ENCODE measurements around the gene MOGAT1.

The MOGAT1 gene

GRCh38 chr2:222738809-222739208, 67.4 kb downstream of the MOGAT1 start:
- H3K36me3 ChIP-seq (ENCODE audit: control insufficient read depth, insufficient read depth, low read length), result no peaks in the 10 kb centered on the region
- no peak overlapping the region for H3K27ac ChIP-seq (ENCODE audit: low read length)
- no peak for DNase-seq (ENCODE audit: low read depth, low spot score)
- no peaks in the 10 kb centered on the region for H3K27me3 ChIP-seq (ENCODE audit: control insufficient read depth, insufficient read depth, low read length)
- WGBS (ENCODE audit: insufficient coverage, insufficient read length), result no CpG with 5 or more reads among the region's 3 CpGs
- H3K4me1 ChIP-seq (ENCODE audit: control insufficient read depth, insufficient read depth, low read length), result peaks cover 1% of the 10 kb centered on the region; the same call in 1 of the 2 replicates
- no peak overlapping the region for H3K4me3 ChIP-seq (ENCODE audit: low read length)
- H3K9me3 ChIP-seq (ENCODE audit: control insufficient read depth, insufficient read depth, low read length), result no peaks in the 10 kb centered on the region

- Histone ChIP-seq H3K27me3 (ENCODE audit: control insufficient read depth, insufficient read depth, low read length) (no peaks in the 10 kb centered on the region), H3K4me3 (ENCODE audit: low read length) (no peak overlapping the region), H3K9me3 (ENCODE audit: control insufficient read depth, insufficient read depth, low read length) (no peaks in the 10 kb centered on the region), H3K36me3 (ENCODE audit: control insufficient read depth, insufficient read depth, low read length) (no peaks in the 10 kb centered on the region), H3K4me1 (ENCODE audit: control insufficient read depth, insufficient read depth, low read length) (peaks cover 1% of the 10 kb centered on the region; the same call in 1 of the 2 replicates), H3K27ac (ENCODE audit: low read length) (no peak overlapping the region)
- WGBS (ENCODE audit: insufficient coverage, insufficient read length), result no CpG with 5 or more reads among the region's 4 CpGs
- DNase-seq (ENCODE audit: low read depth, low spot score), result no peak
Measured at GRCh38 chr2:222739939-222740338, 68.5 kb downstream of the MOGAT1 start.

GRCh38 chr2:222743251-222743812, 71.9 kb downstream of the MOGAT1 start:
- H3K9me3 ChIP-seq (ENCODE audit: control insufficient read depth, insufficient read depth, low read length), result no peaks in the 10 kb centered on the region
- H3K4me3 ChIP-seq (ENCODE audit: low read length), result no peak overlapping the region
- H3K27ac ChIP-seq (ENCODE audit: low read length), result no peak overlapping the region
- H3K27me3 ChIP-seq (ENCODE audit: control insufficient read depth, insufficient read depth, low read length), result no peaks in the 10 kb centered on the region
- H3K4me1 ChIP-seq (ENCODE audit: control insufficient read depth, insufficient read depth, low read length), result peaks cover 3% of the 10 kb centered on the region
- no peaks in the 10 kb centered on the region for H3K36me3 ChIP-seq (ENCODE audit: control insufficient read depth, insufficient read depth, low read length)
- WGBS (ENCODE audit: insufficient coverage, insufficient read length), result no CpG with 5 or more reads among the region's 10 CpGs
- no peak for DNase-seq (ENCODE audit: low read depth, low spot score)

DNA sequence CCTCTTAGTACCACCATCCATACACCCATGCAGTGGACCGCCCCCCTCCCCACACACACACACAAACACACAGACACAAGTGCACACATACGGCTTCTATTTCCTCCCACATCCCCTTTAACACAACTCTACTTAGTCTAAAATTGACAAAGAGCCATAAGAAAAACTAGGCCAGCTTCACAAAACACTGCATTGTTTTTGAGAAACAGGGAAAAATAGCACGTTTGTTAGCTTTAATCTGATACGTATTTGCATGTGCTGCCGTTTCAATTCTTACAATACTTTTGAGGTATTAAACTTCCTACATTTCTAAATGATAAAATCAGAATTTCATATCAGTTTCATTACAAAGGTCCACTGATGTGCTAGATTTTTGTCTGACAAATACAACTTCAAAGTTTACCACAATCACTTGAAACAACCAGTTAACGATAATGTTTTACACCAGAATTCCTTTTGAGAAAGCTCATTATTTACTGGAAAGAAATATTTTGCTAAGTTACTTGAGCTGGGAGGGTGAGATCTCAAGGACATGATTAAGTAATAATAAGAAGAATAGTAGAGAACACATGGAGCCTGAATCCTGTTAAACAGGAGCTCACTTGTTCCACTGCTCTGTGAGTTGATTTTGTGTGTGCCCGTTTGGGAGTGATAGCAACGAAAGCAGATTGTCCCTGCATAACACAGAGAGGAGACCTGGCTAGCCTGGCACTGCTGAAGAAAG, 74.5 kb downstream of the MOGAT1 start:
- DNase-seq (ENCODE audit: low read depth, low spot score), result no peak
- no peaks in the 10 kb centered on the region for H3K36me3 ChIP-seq (ENCODE audit: control insufficient read depth, insufficient read depth, low read length)
- WGBS (ENCODE audit: insufficient coverage, insufficient read length), result no CpG with 5 or more reads among the region's 8 CpGs

GRCh38 chr2:222747526-222748160, 76.2 kb downstream of the MOGAT1 start:
- Histone ChIP-seq H3K36me3 (ENCODE audit: control insufficient read depth, insufficient read depth, low read length) (no peaks in the 10 kb centered on the region), H3K9me3 (ENCODE audit: control insufficient read depth, insufficient read depth, low read length) (no peaks in the 10 kb centered on the region), H3K4me3 (ENCODE audit: low read length) (no peak overlapping the region), H3K27ac (ENCODE audit: low read length) (no peak overlapping the region), H3K27me3 (ENCODE audit: control insufficient read depth, insufficient read depth, low read length) (no peaks in the 10 kb centered on the region), H3K4me1 (ENCODE audit: control insufficient read depth, insufficient read depth, low read length) (peaks cover 2% of the 10 kb centered on the region)
- DNase-seq (ENCODE audit: low read depth, low spot score), result no peak
- no CpG with 5 or more reads among the region's 5 CpGs for whole genome bisulfite sequencing (ENCODE audit: insufficient coverage, insufficient read length)

More for the DNA sequence above, 74.5 kb downstream of the MOGAT1 start:
- H3K27ac ChIP-seq (ENCODE audit: low read length), result no peak overlapping the region
- H3K27me3 ChIP-seq (ENCODE audit: control insufficient read depth, insufficient read depth, low read length), result no peaks in the 10 kb centered on the region
- no peaks in the 10 kb centered on the region for H3K9me3 ChIP-seq (ENCODE audit: control insufficient read depth, insufficient read depth, low read length)
- H3K4me3 ChIP-seq (ENCODE audit: low read length), result no peak overlapping the region
- peaks cover 2% of the 10 kb centered on the region for H3K4me1 ChIP-seq (ENCODE audit: control insufficient read depth, insufficient read depth, low read length)

DNA sequence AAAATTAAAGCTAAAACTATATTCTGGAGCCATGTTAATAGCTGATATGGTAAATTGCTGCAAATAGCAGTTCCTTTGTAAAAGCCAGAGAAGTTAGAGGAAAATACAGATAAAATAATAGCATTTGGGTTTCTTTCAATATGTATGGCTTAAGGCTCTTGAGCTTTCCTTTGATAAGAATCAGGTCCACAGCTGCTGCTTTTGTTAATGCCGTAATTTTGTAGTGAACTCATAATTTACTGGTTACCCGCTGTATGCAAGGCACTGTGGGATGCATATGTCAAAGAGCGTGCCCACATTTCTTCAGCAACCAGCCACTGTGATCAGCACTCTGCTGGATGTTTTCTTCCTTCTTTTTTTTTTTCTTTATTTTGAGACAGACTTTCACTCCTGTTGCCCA, 79.1 kb downstream of the MOGAT1 start:
- H3K4me3 ChIP-seq (ENCODE audit: low read length), result no peak overlapping the region
- H3K36me3 ChIP-seq (ENCODE audit: control insufficient read depth, insufficient read depth, low read length), result no peaks in the 10 kb centered on the region
- H3K27me3 ChIP-seq (ENCODE audit: control insufficient read depth, insufficient read depth, low read length), result no peaks in the 10 kb centered on the region
- no CpG with 5 or more reads among the region's 3 CpGs for WGBS (ENCODE audit: insufficient coverage, insufficient read length)
- no peaks in the 10 kb centered on the region for H3K9me3 ChIP-seq (ENCODE audit: control insufficient read depth, insufficient read depth, low read length)
- DNase-seq (ENCODE audit: low read depth, low spot score), result no peak
- peaks cover 4% of the 10 kb centered on the region for H3K4me1 ChIP-seq (ENCODE audit: control insufficient read depth, insufficient read depth, low read length)
- no peak overlapping the region for H3K27ac ChIP-seq (ENCODE audit: low read length)

- no peak overlapping the region for H3K4me3 ChIP-seq (ENCODE audit: low read length)
- WGBS (ENCODE audit: insufficient coverage, insufficient read length), result no CpG with 5 or more reads among the region's 7 CpGs
- no peak for DNase-seq (ENCODE audit: low read depth, low spot score)
- H3K4me1 ChIP-seq (ENCODE audit: control insufficient read depth, insufficient read depth, low read length), result peaks cover 4% of the 10 kb centered on the region
- no peaks in the 10 kb centered on the region for H3K36me3 ChIP-seq (ENCODE audit: control insufficient read depth, insufficient read depth, low read length)
- H3K9me3 ChIP-seq (ENCODE audit: control insufficient read depth, insufficient read depth, low read length), result no peaks in the 10 kb centered on the region
- H3K27me3 ChIP-seq (ENCODE audit: control insufficient read depth, insufficient read depth, low read length), result no peaks in the 10 kb centered on the region
- H3K27ac ChIP-seq (ENCODE audit: low read length), result no peak overlapping the region
Measured at GRCh38 chr2:222751238-222751637, 79.8 kb downstream of the MOGAT1 start.

DNA sequence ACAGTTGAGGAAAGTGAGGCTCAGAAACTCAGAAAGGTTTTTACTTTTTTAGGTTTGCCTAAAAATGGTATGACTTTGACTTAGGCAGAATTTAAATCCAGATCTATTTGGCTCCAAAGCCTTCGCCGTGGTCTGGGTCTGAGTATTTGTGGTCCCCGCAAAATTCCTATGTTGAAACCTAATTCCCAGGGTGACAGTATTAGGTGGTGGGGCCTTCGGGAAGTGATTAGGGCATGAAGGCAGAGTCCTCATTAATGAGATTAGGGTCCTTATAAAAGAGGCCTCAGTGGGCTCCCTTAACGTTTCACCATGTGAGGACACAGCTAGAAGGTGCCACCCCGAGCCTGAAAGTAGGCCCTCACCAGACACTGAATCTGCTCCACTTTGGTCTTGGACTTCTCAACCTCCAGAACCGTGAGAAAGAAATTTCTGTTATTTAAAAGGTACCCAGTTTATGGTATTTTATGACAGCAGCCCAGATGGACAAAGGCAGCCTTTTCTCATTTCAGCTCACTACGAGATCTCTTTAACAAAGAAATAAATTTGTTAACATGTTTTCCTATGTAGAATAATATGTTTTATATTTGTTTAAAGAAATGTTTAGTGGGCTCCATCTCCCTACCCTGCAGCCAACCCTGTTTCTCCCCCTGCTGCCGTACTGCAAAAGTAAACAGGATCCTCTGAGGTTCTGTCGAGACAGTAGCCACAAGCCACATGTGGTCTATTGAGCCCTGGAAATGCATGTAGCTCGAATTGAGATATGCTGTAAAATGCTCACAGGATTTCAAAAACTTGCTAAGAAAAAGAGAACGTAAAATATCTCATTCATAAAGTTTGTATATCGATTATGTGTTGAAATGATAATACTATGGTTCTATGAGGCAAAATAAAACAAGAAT, 80.6 kb downstream of the MOGAT1 start:
- Histone ChIP-seq H3K27me3 (ENCODE audit: control insufficient read depth, insufficient read depth, low read length) (no peaks in the 10 kb centered on the region), H3K4me3 (ENCODE audit: low read length) (no peak overlapping the region), H3K27ac (ENCODE audit: low read length) (no peak overlapping the region), H3K9me3 (ENCODE audit: control insufficient read depth, insufficient read depth, low read length) (no peaks in the 10 kb centered on the region), H3K36me3 (ENCODE audit: control insufficient read depth, insufficient read depth, low read length) (no peaks in the 10 kb centered on the region), H3K4me1 (ENCODE audit: control insufficient read depth, insufficient read depth, low read length) (peaks cover 2% of the 10 kb centered on the region; the same call in 1 of the 2 replicates)
- no peak for DNase-seq (ENCODE audit: low read depth, low spot score)
- no CpG with 5 or more reads among the region's 13 CpGs for WGBS (ENCODE audit: insufficient coverage, insufficient read length)

- DNase-seq (ENCODE audit: low read depth, low spot score), result no peak
- Histone ChIP-seq H3K27me3 (ENCODE audit: control insufficient read depth, insufficient read depth, low read length) (no peaks in the 10 kb centered on the region), H3K27ac (ENCODE audit: low read length) (no peak overlapping the region), H3K9me3 (ENCODE audit: control insufficient read depth, insufficient read depth, low read length) (no peaks in the 10 kb centered on the region), H3K4me3 (ENCODE audit: low read length) (no peak overlapping the region), H3K36me3 (ENCODE audit: control insufficient read depth, insufficient read depth, low read length) (no peaks in the 10 kb centered on the region), H3K4me1 (ENCODE audit: control insufficient read depth, insufficient read depth, low read length) (peaks cover 2% of the 10 kb centered on the region; the same call in 1 of the 2 replicates)
- WGBS (ENCODE audit: insufficient coverage, insufficient read length), result no CpG with 5 or more reads among the region's 5 CpGs
Measured at GRCh38 chr2:222752746-222753145, 81.3 kb downstream of the MOGAT1 start.

DNA sequence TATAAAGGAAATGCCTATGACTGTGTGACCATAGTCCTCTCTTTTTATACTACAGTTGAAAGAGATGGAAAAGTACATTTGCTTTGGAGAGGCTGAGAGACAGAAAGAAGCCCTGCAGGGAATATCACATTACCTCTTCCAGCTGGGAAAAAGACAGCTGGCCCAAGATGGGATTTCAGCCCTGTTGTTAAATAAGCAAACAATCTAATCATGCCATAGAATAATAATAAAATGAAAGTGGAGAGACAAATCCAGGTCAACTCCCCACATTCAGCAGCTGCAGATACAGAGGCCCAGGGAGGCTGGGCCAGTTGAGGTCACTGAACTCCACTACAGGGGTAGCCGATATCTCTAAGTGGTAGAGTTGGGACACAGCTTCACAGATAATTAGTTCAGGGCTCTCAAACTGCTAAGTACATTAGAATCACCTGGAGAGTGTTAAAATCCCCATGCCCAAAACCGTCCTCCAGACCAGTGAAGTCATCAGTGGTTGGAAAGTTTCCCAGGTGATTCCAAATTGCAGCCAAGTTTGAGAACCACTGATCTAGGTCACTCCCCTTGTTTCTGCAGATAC, 81.9 kb downstream of the MOGAT1 start:
- Histone ChIP-seq H3K9me3 (ENCODE audit: control insufficient read depth, insufficient read depth, low read length) (no peaks in the 10 kb centered on the region), H3K36me3 (ENCODE audit: control insufficient read depth, insufficient read depth, low read length) (no peaks in the 10 kb centered on the region), H3K4me3 (ENCODE audit: low read length) (no peak overlapping the region), H3K4me1 (ENCODE audit: control insufficient read depth, insufficient read depth, low read length) (peaks cover 2% of the 10 kb centered on the region; the same call in 1 of the 2 replicates), H3K27ac (ENCODE audit: low read length) (no peak overlapping the region), H3K27me3 (ENCODE audit: control insufficient read depth, insufficient read depth, low read length) (no peaks in the 10 kb centered on the region)
- no CpG with 5 or more reads among the region's 2 CpGs for WGBS (ENCODE audit: insufficient coverage, insufficient read length)
- no peak for DNase-seq (ENCODE audit: low read depth, low spot score)

Measured in iPS DF 6.9 (cell line).